Neural crest cell (in vitro differentiated cells): Measurements from ENCODE around the gene DNAL4. TPM values are rescaled to one million over a fixed set of nuclear protein-coding genes. Genes with fewer than 3 reads are reported as not detected.

ENCODE experiments used
- DNase-seq: peaks from one replicate; pipeline ENCODE4 v3.0.0; 2021; ENCODE audit warnings: low read depth, mixed read lengths, low spot score
- H3K27ac Mint-ChIP-seq: one replicate; pipeline ENCODE4 v1.8.0; 2021; ENCODE audit warnings: mild to moderate bottlenecking, mixed read lengths; ENCODE audit not compliant: unreplicated experiment
- H3K27me3 Mint-ChIP-seq: 2 replicates; pipeline ENCODE4 v1.8.0; 2021; ENCODE audit warnings: low read depth, mild to moderate bottlenecking, mixed read lengths
- H3K36me3 Mint-ChIP-seq: 2 replicates; pipeline ENCODE4 v1.8.0; 2021; ENCODE audit warnings: low read depth, mild to moderate bottlenecking, mixed read lengths
- H3K4me1 Mint-ChIP-seq: 2 replicates; pipeline ENCODE4 v1.8.0; 2021; ENCODE audit warnings: mixed read lengths
- H3K4me3 Mint-ChIP-seq: one replicate; pipeline ENCODE4 v1.8.0; 2021; ENCODE audit warnings: mild to moderate bottlenecking, mixed read lengths
- H3K9me3 Mint-ChIP-seq: 2 replicates; pipeline ENCODE4 v1.8.0; 2021; ENCODE audit warnings: mixed read lengths
- total RNA-seq: library from RNA; stranded (reverse); gene quantifications from 2 replicates; pipeline ENCODE4 v1.2.1, GENCODE V29; 2021
- TF ChIP-seq, protein P1 (sequence below): fragments of 200-600 bp; sonication (generic); conservative IDR thresholded peaks from 2 replicates; pipeline ENCODE4 v1.5.0; 2021; ENCODE audit warnings: antibody characterized with exemption, mild to moderate bottlenecking

DNAL4 gene
- total RNA-seq, 1 donor from 2014 or later = 18.9 TPM

- H3K27me3 Mint-ChIP-seq = no peaks in the 10 kb centered on the region
- no peak for DNase-seq
- H3K4me1 Mint-ChIP-seq = no peaks in the 10 kb centered on the region
- H3K27ac Mint-ChIP-seq = no peak overlapping the region
- no peaks in the 10 kb centered on the region for H3K9me3 Mint-ChIP-seq
- H3K4me3 Mint-ChIP-seq = no peak overlapping the region
- TF ChIP-seq, protein P1, sequence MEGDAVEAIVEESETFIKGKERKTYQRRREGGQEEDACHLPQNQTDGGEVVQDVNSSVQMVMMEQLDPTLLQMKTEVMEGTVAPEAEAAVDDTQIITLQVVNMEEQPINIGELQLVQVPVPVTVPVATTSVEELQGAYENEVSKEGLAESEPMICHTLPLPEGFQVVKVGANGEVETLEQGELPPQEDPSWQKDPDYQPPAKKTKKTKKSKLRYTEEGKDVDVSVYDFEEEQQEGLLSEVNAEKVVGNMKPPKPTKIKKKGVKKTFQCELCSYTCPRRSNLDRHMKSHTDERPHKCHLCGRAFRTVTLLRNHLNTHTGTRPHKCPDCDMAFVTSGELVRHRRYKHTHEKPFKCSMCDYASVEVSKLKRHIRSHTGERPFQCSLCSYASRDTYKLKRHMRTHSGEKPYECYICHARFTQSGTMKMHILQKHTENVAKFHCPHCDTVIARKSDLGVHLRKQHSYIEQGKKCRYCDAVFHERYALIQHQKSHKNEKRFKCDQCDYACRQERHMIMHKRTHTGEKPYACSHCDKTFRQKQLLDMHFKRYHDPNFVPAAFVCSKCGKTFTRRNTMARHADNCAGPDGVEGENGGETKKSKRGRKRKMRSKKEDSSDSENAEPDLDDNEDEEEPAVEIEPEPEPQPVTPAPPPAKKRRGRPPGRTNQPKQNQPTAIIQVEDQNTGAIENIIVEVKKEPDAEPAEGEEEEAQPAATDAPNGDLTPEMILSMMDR = no peak
- no peaks in the 10 kb centered on the region for H3K36me3 Mint-ChIP-seq
Measured at GRCh38 chr22:38772623-38772873, 21.4 kb downstream of the DNAL4 start.

DNA sequence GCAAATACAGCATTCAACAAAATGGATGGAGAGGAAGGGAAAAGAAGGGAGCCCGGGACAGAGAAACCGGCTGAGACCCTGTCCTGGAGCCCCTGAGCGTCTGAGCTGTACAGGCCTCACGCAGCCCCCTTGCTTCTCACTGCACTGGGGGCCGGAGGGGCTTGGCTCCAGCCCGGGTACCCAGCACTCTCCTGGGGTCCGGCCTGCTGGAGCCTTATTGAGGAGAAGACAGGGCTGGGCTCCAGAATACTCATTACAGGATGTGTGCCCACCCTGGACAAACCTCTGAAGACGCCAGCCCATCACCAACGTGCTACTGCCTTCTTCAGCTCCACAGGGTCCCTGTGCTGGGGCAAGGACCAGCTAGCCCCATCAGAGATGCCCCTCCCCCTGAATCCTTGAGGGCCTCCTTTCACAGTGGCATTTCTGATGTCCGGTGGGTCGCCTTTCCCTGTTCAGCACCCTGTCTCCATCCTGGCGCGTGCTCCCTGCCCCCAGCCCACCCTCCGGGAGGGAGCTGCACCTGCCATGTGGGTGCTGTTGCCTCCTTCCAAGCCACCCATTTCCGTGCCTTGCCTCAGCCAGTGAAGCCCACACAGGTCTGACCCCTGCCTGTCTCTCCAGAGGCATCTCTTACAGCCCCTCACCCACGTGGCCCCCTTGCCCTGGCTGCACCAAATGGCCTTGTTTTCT, 23.5 kb downstream of the DNAL4 start:
- Mint-ChIP-seq H3K4me1 (no peaks in the 10 kb centered on the region), H3K36me3 (no peaks in the 10 kb centered on the region), H3K27ac (no peak overlapping the region), H3K4me3 (no peak overlapping the region), H3K27me3 (no peaks in the 10 kb centered on the region), H3K9me3 (no peaks in the 10 kb centered on the region)
- DNase-seq = no peak
- TF ChIP-seq, protein P1 = no peak

DNA sequence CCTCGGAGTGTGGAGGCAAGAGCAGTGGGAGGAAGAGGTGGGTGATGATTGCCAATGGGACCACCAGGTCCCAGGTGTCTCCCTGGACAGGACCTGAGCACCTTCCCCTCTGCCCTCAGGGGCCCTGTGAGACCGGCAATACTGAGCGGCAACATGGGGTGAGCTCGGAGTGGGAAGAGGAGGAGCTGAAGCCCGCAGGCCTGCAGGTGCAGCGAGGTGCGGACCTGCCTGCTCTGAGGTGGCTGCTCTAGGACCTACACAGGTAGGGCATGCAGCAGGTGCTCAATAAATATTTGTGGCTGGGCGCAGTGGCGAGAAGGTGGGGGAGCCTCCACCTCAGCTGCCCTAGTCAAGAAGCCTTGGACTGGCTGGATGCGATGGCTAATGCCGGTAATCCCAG, 25.9 kb downstream of the DNAL4 start:
- no peaks in the 10 kb centered on the region for H3K27me3 Mint-ChIP-seq
- H3K4me1 Mint-ChIP-seq = no peaks in the 10 kb centered on the region
- H3K9me3 Mint-ChIP-seq = no peaks in the 10 kb centered on the region
- no peak overlapping the region for H3K27ac Mint-ChIP-seq
- no peak overlapping the region for H3K4me3 Mint-ChIP-seq
- no peaks in the 10 kb centered on the region for H3K36me3 Mint-ChIP-seq
- TF ChIP-seq, protein P1 = no peak
- DNase-seq = no peak

GRCh38 chr22:38767313-38767712, 26.6 kb downstream of the DNAL4 start:
- Mint-ChIP-seq H3K36me3 (no peaks in the 10 kb centered on the region), H3K9me3 (no peaks in the 10 kb centered on the region), H3K27ac (no peak overlapping the region), H3K4me1 (peaks cover 6% of the 10 kb centered on the region), H3K27me3 (no peaks in the 10 kb centered on the region), H3K4me3 (peak overlapping the region; percentile 19)
- DNase-seq = no peak
- TF ChIP-seq, protein P1 = no peak

- Mint-ChIP-seq H3K4me1 (peaks cover 6% of the 10 kb centered on the region), H3K27ac (no peak overlapping the region), H3K27me3 (no peaks in the 10 kb centered on the region), H3K4me3 (peak overlapping the region; percentile 34), H3K9me3 (no peaks in the 10 kb centered on the region), H3K36me3 (no peaks in the 10 kb centered on the region)
- TF ChIP-seq, protein P1 = peak; percentile 76
- DNase-seq = peak; percentile 62
Measured at GRCh38 chr22:38766076-38766777, 27.7 kb downstream of the DNAL4 start.
